Measurements from ENCODE around the gene BASP1.
"Not testable (repeated sequence)": the region's sequence is repeated elsewhere in the genome, so short reads cannot be mapped to it uniquely, and the experiment has no call there.

Gene BASP1

GRCh38 chr5:17224858-17225511, 7.6 kb downstream of the BASP1 start:
- no peak for DNase-seq

GRCh38 chr5:17225520-17225919, 8.1 kb downstream of the BASP1 start:
- no peak for DNase-seq

GRCh38 chr5:17227868-17228267, 10.4 kb downstream of the BASP1 start:
- DNase-seq = no peak

- no peak for DNase-seq
These were observed 11.4 kb downstream of the BASP1 start for GRCh38 chr5:17228821-17229291.

- DNase-seq = no peak
These were observed 11.9 kb downstream of the BASP1 start for GRCh38 chr5:17229313-17229712.

GRCh38 chr5:17230191-17230590, 12.8 kb downstream of the BASP1 start:
- no peak for DNase-seq

GRCh38 chr5:17230808-17231525, 13.5 kb downstream of the BASP1 start:
- no peak for DNase-seq

- DNase-seq = no peak
These were observed 15.0 kb downstream of the BASP1 start for GRCh38 chr5:17232405-17232804.

- DNase-seq = no peak
These were observed 16.1 kb downstream of the BASP1 start for GRCh38 chr5:17233488-17233887.

GRCh38 chr5:17234374-17234773, 16.9 kb downstream of the BASP1 start:
- DNase-seq = no peak

- DNase-seq = no peak
These were observed 18.4 kb downstream of the BASP1 start for GRCh38 chr5:17235731-17236330.

- no peak for DNase-seq
These were observed 21.1 kb downstream of the BASP1 start for GRCh38 chr5:17238521-17239041.

- DNase-seq = no peak
These were observed 22.5 kb downstream of the BASP1 start for GRCh38 chr5:17239953-17240352.

- DNase-seq = no peak
These were observed 23.1 kb downstream of the BASP1 start for GRCh38 chr5:17240487-17240886.

GRCh38 chr5:17241635-17242034, 24.2 kb downstream of the BASP1 start:
- peak; percentile 37 for DNase-seq

- DNase-seq = no peak
These were observed 26.0 kb downstream of the BASP1 start for GRCh38 chr5:17243287-17244063.

- no peak for DNase-seq
These were observed 31.7 kb downstream of the BASP1 start for GRCh38 chr5:17249029-17249634.

- DNase-seq = not testable (repeated sequence)
These were observed 32.4 kb downstream of the BASP1 start for GRCh38 chr5:17249841-17250240.

GRCh38 chr5:17252543-17252942, 35.1 kb downstream of the BASP1 start:
- no peak for DNase-seq

- no peak for DNase-seq
These were observed 38.1 kb downstream of the BASP1 start for GRCh38 chr5:17255471-17256021.

GRCh38 chr5:17256171-17256570, 38.7 kb downstream of the BASP1 start:
- no peak for DNase-seq

GRCh38 chr5:17256839-17257238, 39.4 kb downstream of the BASP1 start:
- DNase-seq = no peak
